Esophagus muscularis mucosa (tissue), 3 donors: ENCODE results near the gene ONECUT3.

Source experiments
- POLR2A ChIP-seq: fragments of 450-650 bp; IDR thresholded peaks from one replicate; pipeline ENCODE4 v1.6.1; 2017; ENCODE audit warnings: antibody characterized with exemption, moderate library complexity, mild to moderate bottlenecking, low read depth
- TF ChIP-seq, protein P1 (sequence below), 3 experiments: fragments of 200-600 bp in 2 of 3; fragments of 450-650 bp in 1 of 3; sonication (generic) in 2 of 3; IDR thresholded peaks; one replicate each; pipeline ENCODE4 v1.5.1; 2017 to 2019; ENCODE audit warnings: antibody characterized with exemption in 3 of 3, mild to moderate bottlenecking in 2 of 3, moderate library complexity in 1 of 3

DNA sequence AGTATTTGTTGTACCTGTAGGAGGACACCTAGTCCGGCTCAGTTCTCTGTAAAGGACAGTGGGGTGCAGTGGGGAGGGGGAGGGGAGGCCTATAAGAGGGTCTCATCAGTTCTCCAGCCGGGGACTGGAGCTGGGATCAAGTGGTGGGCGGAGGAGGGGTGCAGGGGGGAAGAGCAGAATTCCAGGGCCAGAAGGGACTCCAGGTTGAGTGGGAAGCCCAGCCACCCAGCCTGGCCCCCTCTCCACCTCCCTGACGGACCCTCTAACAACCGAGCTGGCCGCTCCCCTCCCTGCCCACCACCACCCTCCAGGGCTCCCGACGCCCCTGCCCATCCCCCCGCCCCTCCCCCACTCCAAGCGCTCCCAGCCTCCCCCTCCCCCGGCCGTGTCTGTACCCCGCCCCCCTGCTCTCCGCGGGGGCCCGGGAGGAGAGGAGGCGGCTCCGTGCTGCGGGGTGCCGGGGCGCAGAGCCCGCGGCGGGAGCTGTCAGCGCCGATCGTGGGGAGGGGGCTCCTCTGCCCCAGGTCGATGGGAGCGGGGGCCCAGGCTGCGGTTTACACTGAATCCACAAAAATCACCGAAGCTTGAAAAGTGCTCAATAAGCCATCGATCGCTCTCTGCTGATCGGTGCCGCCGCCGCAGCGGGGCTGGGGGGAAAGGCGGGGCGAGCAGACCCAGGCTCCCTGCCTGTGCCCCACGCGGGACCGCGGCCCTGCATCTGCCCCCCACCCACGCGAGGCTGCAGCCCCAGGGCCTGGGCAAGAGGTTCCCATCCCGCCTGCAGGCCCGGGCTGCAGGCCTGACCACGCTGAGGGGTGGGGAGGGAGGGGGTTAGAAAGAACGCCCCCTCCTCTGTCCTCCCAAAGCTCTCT lies 34.6 kb upstream of the ONECUT3 start:
- TF ChIP-seq, protein P1, sequence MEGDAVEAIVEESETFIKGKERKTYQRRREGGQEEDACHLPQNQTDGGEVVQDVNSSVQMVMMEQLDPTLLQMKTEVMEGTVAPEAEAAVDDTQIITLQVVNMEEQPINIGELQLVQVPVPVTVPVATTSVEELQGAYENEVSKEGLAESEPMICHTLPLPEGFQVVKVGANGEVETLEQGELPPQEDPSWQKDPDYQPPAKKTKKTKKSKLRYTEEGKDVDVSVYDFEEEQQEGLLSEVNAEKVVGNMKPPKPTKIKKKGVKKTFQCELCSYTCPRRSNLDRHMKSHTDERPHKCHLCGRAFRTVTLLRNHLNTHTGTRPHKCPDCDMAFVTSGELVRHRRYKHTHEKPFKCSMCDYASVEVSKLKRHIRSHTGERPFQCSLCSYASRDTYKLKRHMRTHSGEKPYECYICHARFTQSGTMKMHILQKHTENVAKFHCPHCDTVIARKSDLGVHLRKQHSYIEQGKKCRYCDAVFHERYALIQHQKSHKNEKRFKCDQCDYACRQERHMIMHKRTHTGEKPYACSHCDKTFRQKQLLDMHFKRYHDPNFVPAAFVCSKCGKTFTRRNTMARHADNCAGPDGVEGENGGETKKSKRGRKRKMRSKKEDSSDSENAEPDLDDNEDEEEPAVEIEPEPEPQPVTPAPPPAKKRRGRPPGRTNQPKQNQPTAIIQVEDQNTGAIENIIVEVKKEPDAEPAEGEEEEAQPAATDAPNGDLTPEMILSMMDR (IDR thresholded peaks at IDR 0.05), result no peak
- no peak for TF ChIP-seq POLR2A
